Hepatocyte (in vitro differentiated cells): ENCODE data around the gene MYDGF.

ENCODE experiments used
- CTCF ChIP-seq: fragments of 200-600 bp; sonication (generic); IDR thresholded peaks from 2 replicates; pipeline ENCODE4 v1.5.1; 2016; ENCODE audit warnings: antibody characterized with exemption, mild to moderate bottlenecking; ENCODE audit not compliant: poor library complexity
- EZH2 ChIP-seq: fragments of 200-600 bp; sonication (generic); IDR thresholded peaks from 2 replicates; pipeline ENCODE4 v1.6.1; 2016; ENCODE audit warnings: antibody characterized with exemption, mild to moderate bottlenecking, borderline replicate concordance
- EZH2phosphoT487 ChIP-seq: fragments of 200-600 bp; sonication (generic); IDR thresholded peaks from one replicate; pipeline ENCODE4 v1.6.1; 2018; ENCODE audit warnings: antibody characterized with exemption, mild to moderate bottlenecking, low read depth, moderate library complexity; ENCODE audit not compliant: unreplicated experiment, severe bottlenecking

GRCh38 chr19:4691373-4691772, 21.2 kb upstream of the MYDGF start:
- TF ChIP-seq CTCF (no peak), EZH2 (no peak), EZH2phosphoT487 (no peak)
